ENCODE measurements around the gene IGSF21. TPM values are rescaled to one million over a fixed set of nuclear protein-coding genes. Genes with fewer than 3 reads are reported as not detected.

IGSF21 gene
- total and polyA plus RNA-seq, 4 donors = 0.31 to 1.5 (median 0.88) TPM

DNA sequence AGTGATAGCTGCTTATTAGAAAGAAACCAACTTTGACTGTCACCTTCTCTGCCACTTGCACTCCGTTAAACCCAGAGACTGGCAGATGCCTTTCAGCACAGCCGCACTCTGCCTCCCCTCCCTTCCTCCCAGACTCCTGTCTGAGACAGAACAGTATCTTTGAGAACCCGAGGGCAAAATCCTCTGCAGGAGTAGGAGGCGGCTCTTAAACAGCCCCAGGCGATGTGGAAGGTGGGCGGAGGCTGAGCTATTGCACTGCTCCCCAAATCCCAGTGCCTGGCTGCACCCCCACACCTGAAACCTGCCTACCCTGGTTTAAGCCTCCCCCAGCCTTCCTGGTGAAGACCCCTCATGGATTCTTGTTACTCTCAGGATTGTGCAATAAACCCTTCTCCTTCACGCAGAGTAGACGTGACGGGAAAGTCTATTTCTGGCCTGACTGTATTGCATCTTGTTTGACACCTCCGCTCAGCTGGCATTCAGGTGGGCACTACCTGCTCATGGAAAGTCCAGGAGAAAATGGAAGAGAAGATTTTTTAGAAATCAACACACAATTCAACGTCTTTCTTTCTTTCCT lies 34.4 kb upstream of the IGSF21 start:
- Histone ChIP-seq H3K27ac (ENCODE audit: low read depth in 1 of 2, low read length in 2 of 2) (no peak overlapping the region), H3K36me3 (ENCODE audit: control insufficient read depth in 4 of 4, insufficient read depth in 3 of 4, low read depth in 1 of 4, low read length in 3 of 4) (no peaks in the 10 kb centered on the region), H3K4me1 (ENCODE audit: control insufficient read depth in 4 of 4, insufficient read depth in 4 of 4, low read length in 3 of 4) (no peaks in the 10 kb centered on the region), H3K9me3 (ENCODE audit: control insufficient read depth in 4 of 4, low read length in 3 of 4) (peaks cover 0 to 2% (median 1%) of the 10 kb centered on the region in 4 donors), H3K27me3 (ENCODE audit: control insufficient read depth in 4 of 4, insufficient read depth in 4 of 4, low read length in 3 of 4) (peaks cover 0 to 5% (median 0%) of the 10 kb centered on the region in 4 donors), H3K9ac (ENCODE audit: low read depth in 1 of 2, low read length in 2 of 2) (no peak overlapping the region), H3K4me3 (ENCODE audit: low read depth in 1 of 3, low read length in 3 of 3) (no peak overlapping the region)
- WGBS = 75% methylated on average over 11 of the region's 11 CpGs
- TF ChIP-seq HNF4G (IDR thresholded peaks at IDR 0.05) = no peak
- no peak for TF ChIP-seq TAF1 (conservative IDR thresholded peaks at IDR 0.05)
- TF ChIP-seq RAD21 (IDR thresholded peaks at IDR 0.05) = no peak
- TF ChIP-seq SP1 (IDR thresholded peaks at IDR 0.05) = no peak
- TF ChIP-seq, protein P1, sequence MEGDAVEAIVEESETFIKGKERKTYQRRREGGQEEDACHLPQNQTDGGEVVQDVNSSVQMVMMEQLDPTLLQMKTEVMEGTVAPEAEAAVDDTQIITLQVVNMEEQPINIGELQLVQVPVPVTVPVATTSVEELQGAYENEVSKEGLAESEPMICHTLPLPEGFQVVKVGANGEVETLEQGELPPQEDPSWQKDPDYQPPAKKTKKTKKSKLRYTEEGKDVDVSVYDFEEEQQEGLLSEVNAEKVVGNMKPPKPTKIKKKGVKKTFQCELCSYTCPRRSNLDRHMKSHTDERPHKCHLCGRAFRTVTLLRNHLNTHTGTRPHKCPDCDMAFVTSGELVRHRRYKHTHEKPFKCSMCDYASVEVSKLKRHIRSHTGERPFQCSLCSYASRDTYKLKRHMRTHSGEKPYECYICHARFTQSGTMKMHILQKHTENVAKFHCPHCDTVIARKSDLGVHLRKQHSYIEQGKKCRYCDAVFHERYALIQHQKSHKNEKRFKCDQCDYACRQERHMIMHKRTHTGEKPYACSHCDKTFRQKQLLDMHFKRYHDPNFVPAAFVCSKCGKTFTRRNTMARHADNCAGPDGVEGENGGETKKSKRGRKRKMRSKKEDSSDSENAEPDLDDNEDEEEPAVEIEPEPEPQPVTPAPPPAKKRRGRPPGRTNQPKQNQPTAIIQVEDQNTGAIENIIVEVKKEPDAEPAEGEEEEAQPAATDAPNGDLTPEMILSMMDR (IDR thresholded peaks at IDR 0.05; ENCODE audit: low read depth, low read length, missing input control) = no peak
- TF ChIP-seq, protein P2, sequence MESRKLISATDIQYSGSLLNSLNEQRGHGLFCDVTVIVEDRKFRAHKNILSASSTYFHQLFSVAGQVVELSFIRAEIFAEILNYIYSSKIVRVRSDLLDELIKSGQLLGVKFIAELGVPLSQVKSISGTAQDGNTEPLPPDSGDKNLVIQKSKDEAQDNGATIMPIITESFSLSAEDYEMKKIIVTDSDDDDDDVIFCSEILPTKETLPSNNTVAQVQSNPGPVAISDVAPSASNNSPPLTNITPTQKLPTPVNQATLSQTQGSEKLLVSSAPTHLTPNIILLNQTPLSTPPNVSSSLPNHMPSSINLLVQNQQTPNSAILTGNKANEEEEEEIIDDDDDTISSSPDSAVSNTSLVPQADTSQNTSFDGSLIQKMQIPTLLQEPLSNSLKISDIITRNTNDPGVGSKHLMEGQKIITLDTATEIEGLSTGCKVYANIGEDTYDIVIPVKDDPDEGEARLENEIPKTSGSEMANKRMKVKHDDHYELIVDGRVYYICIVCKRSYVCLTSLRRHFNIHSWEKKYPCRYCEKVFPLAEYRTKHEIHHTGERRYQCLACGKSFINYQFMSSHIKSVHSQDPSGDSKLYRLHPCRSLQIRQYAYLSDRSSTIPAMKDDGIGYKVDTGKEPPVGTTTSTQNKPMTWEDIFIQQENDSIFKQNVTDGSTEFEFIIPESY (IDR thresholded peaks at IDR 0.05) = no peak
- TF ChIP-seq HNF4A (conservative IDR thresholded peaks at IDR 0.05) = no peak
- TF ChIP-seq YY1 (IDR thresholded peaks at IDR 0.05) = no peak
- TF ChIP-seq NR2F2 (IDR thresholded peaks at IDR 0.05) = no peak
- no peak for TF ChIP-seq GABPA (IDR thresholded peaks at IDR 0.05 in 1 of 2, conservative IDR thresholded peaks at IDR 0.05 in 1 of 2)
- TF ChIP-seq, protein P3, sequence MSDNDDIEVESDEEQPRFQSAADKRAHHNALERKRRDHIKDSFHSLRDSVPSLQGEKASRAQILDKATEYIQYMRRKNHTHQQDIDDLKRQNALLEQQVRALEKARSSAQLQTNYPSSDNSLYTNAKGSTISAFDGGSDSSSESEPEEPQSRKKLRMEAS (IDR thresholded peaks at IDR 0.05) = no peak
- DNase-seq (ENCODE audit: low spot score) = no peak

DNA sequence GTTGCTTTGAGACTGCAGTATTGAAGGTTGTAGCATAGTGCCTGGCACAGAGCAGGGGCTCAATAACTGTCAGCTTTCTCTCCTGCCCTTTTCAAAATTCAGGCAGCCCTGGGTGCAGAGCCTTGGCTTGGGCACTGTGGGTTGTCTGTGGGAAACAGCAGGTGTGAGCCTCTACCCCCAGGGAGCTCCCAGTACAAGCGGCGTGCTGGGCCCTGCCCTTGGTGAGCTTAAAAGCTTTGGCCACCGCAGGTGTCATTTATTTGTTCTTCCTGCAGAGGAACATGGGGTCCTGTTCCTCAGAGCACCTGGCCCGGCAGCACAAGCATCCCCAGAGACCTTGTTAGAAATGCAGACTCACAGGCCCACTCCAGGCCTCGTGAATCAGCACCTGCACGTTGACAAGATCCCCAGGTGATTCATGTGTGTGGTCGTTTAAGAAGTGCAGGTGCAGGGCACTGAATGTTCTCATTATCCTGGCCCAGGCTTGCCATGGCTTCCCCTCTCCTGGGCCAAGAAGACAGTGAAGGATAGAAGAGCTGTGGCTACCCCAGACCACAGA lies 29.9 kb upstream of the IGSF21 start:
- H3K27ac ChIP-seq (ENCODE audit: low read depth in 1 of 2, low read length in 2 of 2) = no peak overlapping the region
- no peak for DNase-seq (ENCODE audit: low spot score)
- no peak overlapping the region for H3K4me3 ChIP-seq (ENCODE audit: low read depth in 1 of 3, low read length in 3 of 3)
- peaks cover 0 to 2% (median under 1%) of the 10 kb centered on the region in 4 donors for H3K27me3 ChIP-seq (ENCODE audit: control insufficient read depth in 4 of 4, insufficient read depth in 4 of 4, low read length in 3 of 4)
- TF ChIP-seq HNF4G (IDR thresholded peaks at IDR 0.05) (no peak), FOXA2 (IDR thresholded peaks at IDR 0.05) (no peak), RAD21 (IDR thresholded peaks at IDR 0.05) (no peak), NR2F2 (IDR thresholded peaks at IDR 0.05) (no peak), YY1 (IDR thresholded peaks at IDR 0.05) (no peak), FOXA1 (IDR thresholded peaks at IDR 0.05) (no peak), JUND (IDR thresholded peaks at IDR 0.05) (no peak), TAF1 (conservative IDR thresholded peaks at IDR 0.05) (no peak), SP1 (IDR thresholded peaks at IDR 0.05) (no peak), HNF4A (conservative IDR thresholded peaks at IDR 0.05) (no peak), EGR1 (IDR thresholded peaks at IDR 0.05; ENCODE audit: low read depth in 2 of 2) (no peak)
- TF ChIP-seq, protein P2 (IDR thresholded peaks at IDR 0.05) = no peak
- TF ChIP-seq, protein P3 (IDR thresholded peaks at IDR 0.05) = no peak
- TF ChIP-seq, protein P4, sequence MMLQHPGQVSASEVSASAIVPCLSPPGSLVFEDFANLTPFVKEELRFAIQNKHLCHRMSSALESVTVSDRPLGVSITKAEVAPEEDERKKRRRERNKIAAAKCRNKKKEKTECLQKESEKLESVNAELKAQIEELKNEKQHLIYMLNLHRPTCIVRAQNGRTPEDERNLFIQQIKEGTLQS (IDR thresholded peaks at IDR 0.05) = no peak
- no peak overlapping the region for H3K9ac ChIP-seq (ENCODE audit: low read depth in 1 of 2, low read length in 2 of 2)
- H3K9me3 ChIP-seq (ENCODE audit: control insufficient read depth in 4 of 4, low read length in 3 of 4) = no peaks in the 10 kb centered on the region
- H3K36me3 ChIP-seq (ENCODE audit: control insufficient read depth in 4 of 4, insufficient read depth in 3 of 4, low read depth in 1 of 4, low read length in 3 of 4) = no peaks in the 10 kb centered on the region
- H3K4me1 ChIP-seq (ENCODE audit: control insufficient read depth in 4 of 4, insufficient read depth in 4 of 4, low read length in 3 of 4) = no peaks in the 10 kb centered on the region
- WGBS = 54% methylated on average over 7 of the region's 7 CpGs

All from liver (tissue), 9 donors.